ENCODE measurements around the gene TCF3.

Gene TCF3

DNA sequence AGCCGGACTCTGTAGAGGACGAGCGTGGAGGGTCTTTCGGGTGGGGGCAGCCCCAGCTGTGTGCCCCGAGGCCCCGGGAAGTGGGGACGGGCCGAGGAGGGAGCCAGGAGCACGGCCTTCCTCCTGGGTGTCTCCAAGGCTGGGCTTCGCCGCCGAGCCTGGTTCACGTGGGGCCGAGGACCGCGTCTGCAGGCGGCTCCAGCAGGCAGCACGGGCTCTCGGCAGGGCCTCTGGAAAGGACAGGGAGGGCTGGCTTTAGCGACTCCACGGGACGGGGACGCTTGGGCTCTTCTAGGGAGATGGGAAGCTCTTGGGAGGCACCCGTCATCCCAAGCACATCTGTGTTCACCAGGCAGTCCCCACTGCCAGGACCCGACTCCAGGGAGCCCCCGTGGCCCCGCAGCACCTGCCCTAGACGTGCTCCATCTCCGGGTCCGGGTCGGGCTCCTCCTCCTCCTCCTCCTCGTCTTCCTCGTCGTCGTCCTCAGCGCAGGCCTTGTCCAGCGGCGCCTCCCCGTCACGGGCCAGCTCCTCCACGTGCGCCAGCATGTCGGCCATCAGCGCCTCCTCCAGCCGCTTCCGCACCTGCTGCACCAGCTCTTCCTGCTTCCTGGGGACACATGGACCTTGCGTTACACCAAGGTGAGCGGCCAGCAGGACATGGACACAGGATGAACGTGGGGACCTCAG lies 74.3 kb downstream of the TCF3 start:
- no peak for DNase-seq

DNA sequence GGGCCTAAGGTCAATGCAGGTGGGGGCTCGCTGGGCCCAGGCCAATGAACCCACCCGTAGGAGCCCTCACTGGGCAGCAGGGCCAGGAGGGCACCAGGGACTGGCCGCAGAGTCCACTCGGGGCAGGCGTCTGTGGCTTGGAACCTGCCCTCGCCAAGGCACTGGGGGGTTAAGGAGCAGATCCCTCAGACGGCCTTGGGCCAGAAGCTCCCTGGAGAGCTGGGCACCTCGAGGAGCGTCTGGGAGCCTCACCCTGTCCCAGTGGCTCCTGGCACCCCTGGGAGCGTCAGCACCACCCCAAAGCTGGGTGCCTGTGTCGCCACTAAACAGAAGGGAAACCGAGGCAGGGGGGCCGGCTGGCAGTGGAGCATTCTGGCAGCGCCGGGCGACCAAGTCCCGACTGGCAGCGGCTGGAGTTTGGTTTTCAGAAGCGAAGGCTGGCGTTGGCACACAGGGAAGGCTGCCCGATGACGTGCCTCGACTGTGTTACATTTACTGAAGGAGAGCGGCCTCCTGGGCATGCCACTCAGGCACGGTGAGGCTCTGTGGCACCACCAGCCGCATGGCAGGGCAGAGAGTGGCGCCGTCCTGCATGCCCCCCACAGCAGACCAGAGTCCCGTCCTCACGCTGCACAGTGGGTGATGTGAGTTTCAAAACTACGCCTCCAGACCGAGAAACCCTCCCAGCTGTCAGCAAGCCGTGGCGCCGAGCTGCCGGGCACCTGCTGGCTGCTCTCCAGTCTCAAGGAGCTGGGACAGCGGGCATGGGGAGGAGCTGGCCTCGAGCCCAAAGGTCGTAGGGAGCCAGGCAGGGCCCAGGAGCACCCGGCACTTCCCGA lies 75.1 kb downstream of the TCF3 start:
- DNase-seq, result no peak

GRCh38 chr19:1576242-1577089 lies 75.9 kb downstream of the TCF3 start:
- no peak for DNase-seq

DNA sequence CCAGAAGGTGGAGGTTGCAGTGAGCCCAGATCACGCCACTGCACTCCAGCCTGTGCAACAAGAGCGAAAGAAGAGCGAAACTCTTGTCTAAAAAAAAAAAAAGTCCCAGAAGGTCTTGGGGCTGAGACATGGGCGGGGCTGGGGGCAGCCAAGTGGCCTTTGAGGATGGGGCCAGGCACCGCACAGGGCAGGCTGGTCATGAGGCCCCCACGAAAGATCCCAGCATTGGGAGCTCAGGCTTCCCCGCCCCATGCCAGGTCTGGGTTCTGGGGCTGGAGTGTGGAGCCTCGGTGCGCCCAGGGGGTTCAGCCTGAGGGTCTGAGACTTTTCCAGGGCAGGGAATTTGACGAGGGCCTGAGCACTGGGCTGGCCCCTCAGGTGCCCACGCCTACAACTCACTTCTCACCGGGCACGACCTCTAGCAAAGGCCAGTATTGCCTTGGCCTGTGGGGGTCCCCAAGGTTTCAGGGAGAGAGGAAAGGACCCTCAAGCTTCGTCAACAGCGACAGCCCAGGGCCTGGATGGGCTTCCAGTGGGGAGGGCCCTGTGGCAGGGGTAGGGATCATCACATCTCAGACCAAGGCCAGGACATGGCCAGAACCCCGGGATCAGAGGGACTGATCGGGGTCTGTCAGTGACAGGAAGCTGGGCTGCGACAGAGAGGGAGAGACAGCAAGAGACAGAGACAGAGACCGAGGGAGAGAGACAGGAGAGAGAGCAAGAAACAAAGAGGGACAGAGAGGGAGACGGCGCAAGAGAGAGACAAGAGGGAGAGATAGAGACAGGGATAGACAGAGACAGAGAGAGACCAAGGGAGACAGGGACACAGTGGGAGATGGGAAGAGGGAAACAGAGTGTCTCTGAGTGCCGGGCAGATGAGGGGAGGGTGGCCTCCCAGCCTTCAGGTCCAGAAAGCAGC lies 76.8 kb downstream of the TCF3 start:
- DNase-seq, result no peak

- no peak for DNase-seq
Measured at GRCh38 chr19:1574354-1575136, 77.9 kb downstream of the TCF3 start.

DNA sequence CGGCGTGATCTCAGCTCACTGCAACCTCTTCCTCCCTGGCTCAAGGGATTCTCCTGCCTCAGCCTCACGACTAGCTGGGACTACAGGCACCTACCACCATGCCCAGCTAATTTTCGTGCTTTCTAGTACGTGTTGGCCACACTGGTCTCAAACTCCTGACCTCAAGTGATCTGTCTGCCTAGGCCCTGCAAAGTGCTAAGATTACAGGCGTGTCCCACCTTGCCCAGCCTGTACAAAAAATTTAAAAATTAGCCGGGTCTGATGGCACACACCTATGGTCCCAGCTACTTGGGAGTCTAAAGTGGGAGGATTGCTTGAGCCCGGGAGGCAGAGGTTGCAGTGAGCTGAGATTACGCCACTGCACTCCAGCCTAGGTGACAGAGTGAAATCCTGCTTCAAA lies 79.6 kb downstream of the TCF3 start:
- DNase-seq, result no peak

- DNase-seq, result no peak
Measured at GRCh38 chr19:1571358-1571757, 81.1 kb downstream of the TCF3 start.

GRCh38 chr19:1570836-1571235 lies 81.6 kb downstream of the TCF3 start:
- no peak for DNase-seq

DNA sequence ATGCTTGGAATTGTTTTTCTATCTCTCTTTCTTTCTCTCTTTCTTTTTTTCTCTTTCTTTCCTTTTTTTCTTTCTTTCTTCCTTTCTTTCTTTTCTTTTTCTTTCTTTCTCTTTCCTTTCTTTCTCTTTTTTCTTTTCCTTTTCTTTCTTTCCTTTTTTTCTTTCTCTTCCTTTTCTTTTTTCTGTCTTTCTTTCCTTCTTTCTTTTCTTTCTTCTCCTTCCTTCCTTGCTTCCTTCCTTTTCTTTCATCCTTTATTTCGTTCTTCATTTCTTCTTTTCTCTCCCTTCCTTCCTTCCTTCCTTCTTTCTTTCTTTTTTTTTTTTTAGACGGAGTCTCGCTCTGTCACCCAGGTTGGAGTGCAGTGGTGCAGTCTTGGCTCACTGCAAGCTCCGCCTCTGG lies 82.4 kb downstream of the TCF3 start:
- no peak for DNase-seq

DNA sequence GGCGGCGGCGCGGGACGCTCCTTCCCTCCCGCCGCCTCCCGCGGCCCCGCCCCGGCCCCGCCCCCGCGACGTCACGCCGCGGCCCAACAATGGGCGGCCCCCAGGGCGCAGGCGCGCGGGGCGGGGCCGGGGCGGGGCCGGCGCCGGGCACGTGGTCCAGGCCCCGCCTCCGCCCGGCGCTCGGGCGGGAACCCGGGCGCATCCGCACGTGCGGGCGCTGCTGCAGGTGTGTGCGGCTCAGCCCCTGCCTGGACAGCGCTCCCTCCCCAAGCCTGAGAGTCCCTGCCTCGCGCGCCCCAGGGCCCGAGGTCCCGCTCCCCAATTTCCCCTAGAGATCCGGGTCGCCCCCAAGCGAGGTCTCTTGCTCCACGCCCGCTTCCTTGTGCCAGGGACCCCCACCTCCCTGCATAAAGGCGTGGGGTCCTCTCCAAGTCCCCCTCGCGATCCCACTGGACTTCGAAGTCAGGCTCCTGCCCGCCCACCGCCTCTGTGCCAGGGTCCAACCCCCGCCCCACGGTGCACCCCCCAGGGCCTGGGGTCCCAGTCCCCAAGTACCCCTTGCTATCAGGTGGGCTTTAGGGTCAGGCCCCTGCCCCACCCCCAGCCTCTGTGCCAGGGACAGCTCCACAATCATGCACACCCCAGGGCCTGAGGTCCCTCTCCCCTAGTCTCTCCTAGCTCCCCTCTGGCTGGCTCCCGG lies 83.9 kb downstream of the TCF3 start, which contains the start of gene MEX3D:
TSS of gene MEX3D (minus strand) at position 6 of the 700 bp plus-strand sequence. CDS start 267 bp downstream, outside the sequence.
- peak; percentile 16 to 73 for DNase-seq

- no peak for DNase-seq
Measured at GRCh38 chr19:1567848-1568227, 84.6 kb downstream of the TCF3 start.

- DNase-seq, result no peak
Measured at GRCh38 chr19:1567116-1567847, 85.1 kb downstream of the TCF3 start.

GRCh38 chr19:1566392-1567115 lies 85.9 kb downstream of the TCF3 start:
- DNase-seq, result peak in 1 of 2 experiments; percentile 41

GRCh38 chr19:1563251-1563650 lies 89.2 kb downstream of the TCF3 start:
- no peak for DNase-seq

- DNase-seq, result no peak
Measured at GRCh38 chr19:1561236-1561842, 91.1 kb downstream of the TCF3 start.

- no peak for DNase-seq
Measured at GRCh38 chr19:1560286-1560882, 92.0 kb downstream of the TCF3 start.

All from NCI-H524 (cell line).